HCT116 (cell line): Measurements from ENCODE around the gene TMEM256. TPM values are rescaled to one million over a fixed set of nuclear protein-coding genes. Genes with fewer than 3 reads are reported as not detected.

Experiments
- ATAC-seq: fragments of 200-7000 bp; cut with Tn5 transposase; 2 replicates; pipeline ENCODE4 v1.9.1; 2020; ENCODE audit warnings: mild to moderate bottlenecking, moderate library complexity
- BruUV-seq: library from RNA; stranded (reverse); fragments of 400-500 nt; replicated peaks from 2 replicates; lab custom pipeline; 2021; lab: Mats Ljungman, UMichigan
- CTCF ChIA-PET: fragments of 300-600 bp; sonication (Branson Sonifier 250); formaldehyde crosslinking; loops from one replicate; lab custom pipeline; 2021; ENCODE audit warnings: antibody characterized with exemption; lab: Charles Lee
- POLR2A ChIA-PET: fragments of 300-600, 350-600 bp; sonication (Branson Sonifier 250); formaldehyde crosslinking; loops from one replicate; lab custom pipeline; 2021; ENCODE audit warnings: antibody characterized with exemption; lab: Charles Lee
- RAD21 ChIA-PET, 2 experiments: fragments of 300-600 bp; sonication (Branson Sonifier 250); formaldehyde crosslinking; loops; one replicate each; lab custom pipeline; 2023; ENCODE audit warnings: low total read pairs in 2 of 2; ENCODE audit not compliant: uncharacterized antibody in 2 of 2, unreplicated experiment in 2 of 2, low non-redundant PET in 1 of 2; lab: Charles Lee
- DNase-seq: peaks from one replicate; pipeline ENCODE4 v3.0.0-alpha.2; 2010; ENCODE audit warnings: low read depth, low spot score
- H2AFZ ChIP-seq: fragments of 200-600 bp; shearing (Covaris generic), sonication (generic); 2 replicates; pipeline ENCODE4 v1.6.1; 2017; ENCODE audit warnings: low read depth, mixed run types, mixed read lengths, antibody characterized with exemption, low read length; ENCODE audit not compliant: poor library complexity, severe bottlenecking
- H3K27ac ChIP-seq: 2 replicates; pipeline ENCODE4 v1.5.1; 2012; ENCODE audit warnings: low read depth, low read length
- H3K27me3 ChIP-seq: fragments of 200-600 bp; sonication (generic); 2 replicates; pipeline ENCODE4 v1.6.1; 2016; ENCODE audit warnings: mixed run types, low read length, mixed read lengths; ENCODE audit not compliant: insufficient read depth
- H3K36me3 ChIP-seq, 2 experiments: fragments of 200-500 bp in 1 of 2; fragments of 200-600 bp in 1 of 2; sonication (Bioruptor generic) in 1 of 2; sonication (generic) in 1 of 2; 2 replicates each; pipeline versions ENCODE4 v1.5.1 to v1.6.1; 2014 to 2016; ENCODE audit warnings: low read length in 2 of 2, inconsistent platforms in 1 of 2, mixed read lengths in 1 of 2, mixed run types in 1 of 2; ENCODE audit not compliant: insufficient read depth in 2 of 2, control insufficient read depth in 1 of 2
- H3K4me1 ChIP-seq, 2 experiments: fragments of 200-600 bp in 1 of 2; sonication (generic) in 1 of 2; 2 replicates each; pipeline versions ENCODE4 v1.5.1 to v1.6.1; 2012 to 2017; ENCODE audit warnings: low read length in 2 of 2, inconsistent platforms in 1 of 2, mild to moderate bottlenecking in 1 of 2, mixed read lengths in 1 of 2, mixed run types in 1 of 2, moderate library complexity in 1 of 2; ENCODE audit not compliant: insufficient read depth in 2 of 2, control insufficient read depth in 1 of 2
- H3K4me2 ChIP-seq: fragments of 200-600 bp; sonication (generic); 2 replicates; pipeline ENCODE4 v1.6.1; 2017; ENCODE audit warnings: mixed run types, low read length, mixed read lengths
- H3K4me3 ChIP-seq, 2 experiments: fragments of 200-600 bp in 1 of 2; sonication (generic) in 1 of 2; replicated peaks in 1 of 2; 2 replicates each; pipeline ENCODE4 v1.5.1; 2011 to 2016; ENCODE audit warnings: low read length in 2 of 2, control low read depth in 1 of 2, low read depth in 1 of 2, mild to moderate bottlenecking in 1 of 2, mixed read lengths in 1 of 2, mixed run types in 1 of 2
- H3K79me2 ChIP-seq: fragments of 200-600 bp; sonication (generic); 2 replicates; pipeline ENCODE4 v1.6.1; 2017; ENCODE audit warnings: mild to moderate bottlenecking, mixed run types, low read length, moderate library complexity, mixed read lengths; ENCODE audit not compliant: insufficient read depth
- H3K9ac ChIP-seq: fragments of 200-600 bp; sonication (generic); 2 replicates; pipeline ENCODE4 v1.6.1; 2016; ENCODE audit warnings: low read length, mixed read lengths
- H3K9me2 ChIP-seq: fragments of 200-600 bp; sonication (generic), shearing (Covaris generic); 2 replicates; pipeline ENCODE4 v1.6.1; 2017; ENCODE audit warnings: mixed run types, mild to moderate bottlenecking, moderate library complexity; ENCODE audit not compliant: insufficient read depth
- H3K9me3 ChIP-seq, 2 experiments: fragments of 200-500 bp in 1 of 2; fragments of 200-600 bp in 1 of 2; sonication (Bioruptor generic) in 1 of 2; sonication (generic) in 1 of 2; 2 replicates each; pipeline ENCODE4 v1.6.1; 2014 to 2017; ENCODE audit warnings: low read length in 2 of 2, mixed read lengths in 2 of 2, inconsistent platforms in 1 of 2, low read depth in 1 of 2, mild to moderate bottlenecking in 1 of 2, mixed run types in 1 of 2, moderate library complexity in 1 of 2; ENCODE audit not compliant: control insufficient read depth in 1 of 2, insufficient read depth in 1 of 2
- H4K20me1 ChIP-seq: fragments of 200-600 bp; sonication (generic), shearing (Covaris generic); 2 replicates; pipeline ENCODE4 v1.6.1; 2017; ENCODE audit warnings: mixed run types, mild to moderate bottlenecking, moderate library complexity; ENCODE audit not compliant: insufficient read depth
- CBX3 ChIP-seq: IDR thresholded peaks from 2 replicates; pipeline ENCODE4 v1.6.1; 2012; ENCODE audit warnings: low read depth
- ELF1 ChIP-seq: IDR thresholded peaks from 2 replicates; pipeline ENCODE4 v1.6.1; 2012; ENCODE audit warnings: low read depth, borderline replicate concordance
- FOSL1 ChIP-seq: IDR thresholded peaks from 2 replicates; pipeline ENCODE4 v1.6.1; 2012; ENCODE audit warnings: low read depth
- POLR2AphosphoS5 ChIP-seq: IDR thresholded peaks from 2 replicates; pipeline ENCODE4 v1.6.1; 2011; ENCODE audit warnings: mild to moderate bottlenecking, low read depth, low read length, moderate library complexity
- ZFX ChIP-seq: fragments of 450-650 bp; IDR thresholded peaks from 2 replicates; pipeline ENCODE4 v1.6.1; 2017
- intact Hi-C: fragments of 100-400 bp; cut with micrococcal nuclease; formaldehyde crosslinking; loops from 2 replicates; pipeline ENCODE4 v1.10.0; 2022
- total RNA-seq: library from RNA; stranded (reverse); gene quantifications from one replicate; pipeline ENCODE4 v1.2.1, GENCODE V29; 2021; ENCODE audit not compliant: unreplicated experiment
- TF ChIP-seq, protein P1 (sequence below): IDR thresholded peaks from 2 replicates; pipeline ENCODE4 v1.6.1; 2012
- TF ChIP-seq, protein P2 (sequence below), 3 experiments: fragments of 200-600 bp in 1 of 3; sonication (generic) in 1 of 3; IDR thresholded peaks in 2 of 3; conservative IDR thresholded peaks in 1 of 3; 2 replicates each; pipeline ENCODE4 v1.5.1; 2012 to 2017; ENCODE audit warnings: low read depth in 2 of 3, low read length in 2 of 3, antibody characterized with exemption in 1 of 3, borderline replicate concordance in 1 of 3, control low read depth in 1 of 3, mild to moderate bottlenecking in 1 of 3, mixed read lengths in 1 of 3, mixed run types in 1 of 3, moderate library complexity in 1 of 3; ENCODE audit not compliant: insufficient read depth in 1 of 3
- TF ChIP-seq, protein P3 (sequence below): IDR thresholded peaks from 2 replicates; pipeline ENCODE4 v1.6.1; 2012

Gene TMEM256
- total RNA-seq, 1 experiment from 2014 or later, result 110 TPM

DNA sequence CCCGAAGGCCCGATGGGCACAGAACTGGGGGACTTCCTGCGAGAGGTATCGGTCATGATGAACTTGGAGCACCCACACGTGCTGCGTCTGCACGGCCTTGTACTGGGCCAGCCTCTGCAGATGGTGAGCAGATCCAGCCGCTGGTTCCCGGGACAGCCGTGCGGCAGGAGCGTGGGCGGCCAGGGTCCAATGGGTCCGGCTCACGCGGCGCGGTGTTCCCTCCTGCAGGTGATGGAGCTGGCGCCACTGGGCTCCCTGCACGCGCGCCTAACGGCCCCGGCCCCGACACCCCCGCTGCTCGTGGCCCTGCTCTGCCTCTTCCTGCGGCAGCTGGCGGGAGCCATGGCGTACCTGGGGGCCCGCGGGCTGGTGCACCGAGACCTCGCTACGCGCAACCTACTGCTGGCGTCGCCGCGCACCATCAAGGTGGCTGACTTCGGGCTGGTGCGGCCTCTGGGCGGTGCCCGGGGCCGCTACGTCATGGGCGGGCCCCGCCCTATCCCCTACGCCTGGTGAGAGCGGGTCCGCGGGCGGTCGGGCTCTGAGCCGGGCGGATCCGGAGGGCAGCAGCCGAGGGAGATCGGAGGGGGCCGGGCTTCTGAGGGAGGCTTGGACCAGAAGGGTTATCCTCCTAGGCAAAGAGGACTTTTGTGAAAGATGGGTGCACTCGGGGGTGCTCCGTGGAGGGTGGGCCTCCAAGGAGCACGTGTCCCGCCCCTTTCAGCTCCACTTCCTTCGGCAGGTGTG, 20.0 kb downstream of the TMEM256 start:
- DNase-seq (no peak), ATAC-seq (no peak)
- intact Hi-C loops, result no loop called here
- Histone ChIP-seq H3K36me3 (peaks cover 0 to 12% of the 10 kb centered on the region in 2 experiments; a peak in 2 of 4 replicates), H3K9me3 (0 out of 4 replicates have a peak, but pooled peaks cover 0 to 7% of the 10 kb centered on the region in 2 experiments), H3K9ac (no peak overlapping the region), H3K4me3 (no peak overlapping the region), H3K4me2 (no peak overlapping the region), H4K20me1 (no peaks in the 10 kb centered on the region), H3K79me2 (peaks cover 8% of the 10 kb centered on the region; the same call in 1 of the 2 replicates), H3K9me2 (no peaks in the 10 kb centered on the region), H3K27ac (no peak overlapping the region), H3K4me1 (peaks cover 8 to 26% of the 10 kb centered on the region in 2 experiments; a peak in 3 of 4 replicates), H2AFZ (no peak overlapping the region), H3K27me3 (no peaks in the 10 kb centered on the region)
- ChIA-PET RAD21 (no interaction called here), CTCF (no interaction called here), POLR2A (no interaction called here)
- no TSS peak for BruUV-seq
- TF ChIP-seq FOSL1, result no peak
- TF ChIP-seq POLR2AphosphoS5, result peak; percentile 4; the same call in 1 of the 2 replicates

DNA sequence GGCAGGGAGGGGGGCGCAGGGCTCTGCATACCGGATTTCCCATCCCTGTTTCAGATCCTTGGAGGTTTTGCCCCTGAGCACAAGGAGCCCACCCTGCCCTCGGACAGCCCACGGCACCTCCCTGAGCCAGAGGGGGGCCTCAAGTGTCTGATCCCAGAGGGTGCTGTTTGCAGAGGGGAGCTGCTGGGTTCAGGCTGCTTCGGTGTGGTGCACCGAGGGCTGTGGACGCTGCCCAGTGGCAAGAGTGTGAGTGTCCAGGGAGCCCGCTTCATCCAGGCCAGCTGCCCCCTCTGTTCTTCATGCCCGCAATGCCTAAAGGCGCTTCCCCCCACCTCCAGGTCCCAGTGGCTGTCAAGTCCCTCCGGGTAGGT, 20.5 kb downstream of the TMEM256 start:
- TF ChIP-seq, protein P1, sequence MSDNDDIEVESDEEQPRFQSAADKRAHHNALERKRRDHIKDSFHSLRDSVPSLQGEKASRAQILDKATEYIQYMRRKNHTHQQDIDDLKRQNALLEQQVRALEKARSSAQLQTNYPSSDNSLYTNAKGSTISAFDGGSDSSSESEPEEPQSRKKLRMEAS, result no peak
- TF ChIP-seq ELF1 (no peak), CBX3 (no peak), ZFX (no peak), POLR2AphosphoS5 (0 out of 2 replicates have a peak, but pooled peaks have one; percentile 8)
- TF ChIP-seq, protein P2, sequence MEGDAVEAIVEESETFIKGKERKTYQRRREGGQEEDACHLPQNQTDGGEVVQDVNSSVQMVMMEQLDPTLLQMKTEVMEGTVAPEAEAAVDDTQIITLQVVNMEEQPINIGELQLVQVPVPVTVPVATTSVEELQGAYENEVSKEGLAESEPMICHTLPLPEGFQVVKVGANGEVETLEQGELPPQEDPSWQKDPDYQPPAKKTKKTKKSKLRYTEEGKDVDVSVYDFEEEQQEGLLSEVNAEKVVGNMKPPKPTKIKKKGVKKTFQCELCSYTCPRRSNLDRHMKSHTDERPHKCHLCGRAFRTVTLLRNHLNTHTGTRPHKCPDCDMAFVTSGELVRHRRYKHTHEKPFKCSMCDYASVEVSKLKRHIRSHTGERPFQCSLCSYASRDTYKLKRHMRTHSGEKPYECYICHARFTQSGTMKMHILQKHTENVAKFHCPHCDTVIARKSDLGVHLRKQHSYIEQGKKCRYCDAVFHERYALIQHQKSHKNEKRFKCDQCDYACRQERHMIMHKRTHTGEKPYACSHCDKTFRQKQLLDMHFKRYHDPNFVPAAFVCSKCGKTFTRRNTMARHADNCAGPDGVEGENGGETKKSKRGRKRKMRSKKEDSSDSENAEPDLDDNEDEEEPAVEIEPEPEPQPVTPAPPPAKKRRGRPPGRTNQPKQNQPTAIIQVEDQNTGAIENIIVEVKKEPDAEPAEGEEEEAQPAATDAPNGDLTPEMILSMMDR (IDR thresholded peaks at IDR 0.05 in 2 of 3, conservative IDR thresholded peaks at IDR 0.05 in 1 of 3; ENCODE audit: borderline replicate concordance in 1 of 3, insufficient read depth in 1 of 3, low read depth in 2 of 3, low read length in 2 of 3), result no peak
- TF ChIP-seq, protein P3, sequence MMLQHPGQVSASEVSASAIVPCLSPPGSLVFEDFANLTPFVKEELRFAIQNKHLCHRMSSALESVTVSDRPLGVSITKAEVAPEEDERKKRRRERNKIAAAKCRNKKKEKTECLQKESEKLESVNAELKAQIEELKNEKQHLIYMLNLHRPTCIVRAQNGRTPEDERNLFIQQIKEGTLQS, result no peak
- ATAC-seq, result no peak
- ChIA-PET POLR2A (interaction anchor here (1.4 kb wide), 1 partner anchor 52 kb away, joined by 4 read pairs; the partner anchor contains the start of gene TMEM102), CTCF (no interaction called here), RAD21 (no interaction called here)
- no peak overlapping the region for H3K9ac ChIP-seq
- H3K4me2 ChIP-seq, result no peak overlapping the region
- H3K9me3 ChIP-seq, result 0 out of 4 replicates have a peak, but pooled peaks cover 0 to 7% of the 10 kb centered on the region in 2 experiments
- H4K20me1 ChIP-seq, result no peaks in the 10 kb centered on the region
- peaks cover 8 to 26% of the 10 kb centered on the region in 2 experiments; a peak in 3 of 4 replicates for H3K4me1 ChIP-seq
- no peaks in the 10 kb centered on the region for H3K27me3 ChIP-seq
- DNase-seq, result no peak
- no peak overlapping the region for H3K27ac ChIP-seq
- no peaks in the 10 kb centered on the region for H3K9me2 ChIP-seq
- H3K79me2 ChIP-seq, result peaks cover 8% of the 10 kb centered on the region; the same call in 1 of the 2 replicates
- no peak overlapping the region for H3K4me3 ChIP-seq
- H2AFZ ChIP-seq, result no peak overlapping the region
- BruUV-seq, result no TSS peak
- H3K36me3 ChIP-seq, result peaks cover 0 to 9% of the 10 kb centered on the region in 2 experiments; a peak in 2 of 4 replicates
- intact Hi-C loops, result no loop called here
